GM23248 (cell line): ENCODE measurements around the gene DECR2. TPM values are rescaled to one million over a fixed set of nuclear protein-coding genes. Genes with fewer than 3 reads are reported as not detected.
"Not testable (repeated sequence)": the region's sequence is repeated elsewhere in the genome, so short reads cannot be mapped to it uniquely, and the experiment has no call there.

ENCODE experiments used
- DNase-seq: peaks from one replicate; pipeline ENCODE4 v3.0.0-alpha.2; 2015
- H2AFZ ChIP-seq: fragments of 200-600 bp; sonication (generic); 2 replicates; pipeline ENCODE4 v1.6.1; 2016; ENCODE audit warnings: antibody characterized with exemption
- H3F3A ChIP-seq: fragments of 200-600 bp; sonication (generic); 2 replicates; pipeline ENCODE4 v1.6.1; 2016; ENCODE audit warnings: mild to moderate bottlenecking, antibody characterized with exemption, mixed run types; ENCODE audit not compliant: insufficient read depth
- H3K27ac ChIP-seq: fragments of 200-600 bp; sonication (generic); 2 replicates; pipeline ENCODE4 v1.5.1; 2016; ENCODE audit warnings: mild to moderate bottlenecking
- H3K27me3 ChIP-seq: fragments of 200-600 bp; sonication (generic); replicated peaks from 2 replicates; pipeline ENCODE4 v1.6.1; 2016; ENCODE audit warnings: mild to moderate bottlenecking; ENCODE audit not compliant: insufficient read depth
- H3K36me3 ChIP-seq: fragments of 200-600 bp; sonication (generic); 2 replicates; pipeline ENCODE4 v1.6.1; 2016; ENCODE audit warnings: low read depth, mild to moderate bottlenecking
- H3K4me1 ChIP-seq: fragments of 200-600 bp; sonication (generic); 2 replicates; pipeline ENCODE4 v1.6.1; 2016; ENCODE audit warnings: mild to moderate bottlenecking; ENCODE audit not compliant: insufficient read depth
- H3K4me2 ChIP-seq: fragments of 200-600 bp; sonication (generic); one replicate; pipeline ENCODE4 v1.6.1; 2016; ENCODE audit warnings: mild to moderate bottlenecking; ENCODE audit not compliant: unreplicated experiment
- H3K4me3 ChIP-seq: fragments of 200-600 bp; sonication (generic); 2 replicates; pipeline ENCODE4 v1.5.1; 2016; ENCODE audit warnings: mild to moderate bottlenecking
- H3K79me2 ChIP-seq: fragments of 200-600 bp; sonication (generic); 2 replicates; pipeline ENCODE4 v1.6.1; 2016; ENCODE audit warnings: mild to moderate bottlenecking; ENCODE audit not compliant: insufficient read depth
- H3K9ac ChIP-seq: fragments of 200-600 bp; sonication (generic); 2 replicates; pipeline ENCODE4 v1.6.1; 2016; ENCODE audit warnings: mild to moderate bottlenecking
- H3K9me2 ChIP-seq: fragments of 200-600 bp; sonication (generic); 2 replicates; pipeline ENCODE4 v1.6.1; 2016; ENCODE audit warnings: mixed run types, mild to moderate bottlenecking, moderate library complexity; ENCODE audit not compliant: insufficient read depth
- H3K9me3 ChIP-seq: fragments of 200-600 bp; sonication (generic); one replicate; pipeline ENCODE4 v1.6.1; 2017; ENCODE audit warnings: low read depth
- H4K20me1 ChIP-seq: fragments of 200-600 bp; sonication (generic); 2 replicates; pipeline ENCODE4 v1.6.0; 2016; ENCODE audit not compliant: insufficient read depth
- EZH2 ChIP-seq: fragments of 200-600 bp; sonication (generic); IDR thresholded peaks from 2 replicates; pipeline ENCODE4 v1.6.1; 2018; ENCODE audit warnings: antibody characterized with exemption, mild to moderate bottlenecking; ENCODE audit not compliant: insufficient read depth, poor library complexity, severe bottlenecking
- EZH2phosphoT487 ChIP-seq: fragments of 200-600 bp; sonication (generic); IDR thresholded peaks from 2 replicates; pipeline ENCODE4 v1.6.1; 2018; ENCODE audit warnings: antibody characterized with exemption, moderate library complexity, mild to moderate bottlenecking, low read depth; ENCODE audit not compliant: insufficient read depth
- WGBS, 2 experiments: methylation state at CpG; one replicate each; pipeline ENCODE4 v1.1.6; 2015 to 2017; ENCODE audit warnings: low lambda C conversion rate in 2 of 2, low coverage in 1 of 2; ENCODE audit errors: missing lambda C conversion rate in 2 of 2; 5-methylcytosine and 5-hydroxymethylcytosine counted together
- in situ Hi-C: fragments of 300-500 bp; cut with MboI; formaldehyde crosslinking; loops from 2 replicates; pipeline ENCODE4 v1.15.0; 2020
- polyA plus RNA-seq: library from polyadenylated mRNA; unstranded; fragments of >200 nt; fragmentation: Nextera tagmentation; extraction: Ambion mirVana; gene quantifications from 2 replicates; pipeline ENCODE4 v1.2.1, GENCODE V29; 2016
- total RNA-seq: library from RNA; depleted of rRNA; stranded (reverse); fragments of >200 nt; shearing (Covaris generic); gene quantifications from 2 replicates; pipeline ENCODE4 v1.2.3, GENCODE V29; 2014

The DECR2 gene
- total and polyA plus RNA-seq, 2 experiments from 2014 or later: 7.8 to 26.1 TPM

GRCh38 chr16:375927-376816 lies 25.5 kb upstream of the DECR2 start:
- no peaks in the 10 kb centered on the region for H3K4me1 ChIP-seq
- WGBS, 2 experiments: 92 to 94% methylated on average over 41 to 44 of the region's 44 CpGs
- no peaks in the 10 kb centered on the region for H3F3A ChIP-seq
- no peak overlapping the region for H3K4me2 ChIP-seq
- no peaks in the 10 kb centered on the region for H4K20me1 ChIP-seq
- H3K9ac ChIP-seq: no peak overlapping the region
- DNase-seq: no peak
- H2AFZ ChIP-seq: no peak overlapping the region
- in situ Hi-C loops: no loop called here
- H3K9me2 ChIP-seq: no peaks in the 10 kb centered on the region
- no peaks in the 10 kb centered on the region for H3K36me3 ChIP-seq
- H3K27ac ChIP-seq: no peak overlapping the region
- H3K27me3 ChIP-seq: no peaks in the 10 kb centered on the region
- no peak overlapping the region for H3K4me3 ChIP-seq
- no peaks in the 10 kb centered on the region for H3K9me3 ChIP-seq
- no peak for TF ChIP-seq EZH2
- no peak for TF ChIP-seq EZH2phosphoT487
- H3K79me2 ChIP-seq: peaks cover 27% of the 10 kb centered on the region

- no peaks in the 10 kb centered on the region for H4K20me1 ChIP-seq
- no peak overlapping the region for H3K27ac ChIP-seq
- in situ Hi-C loops: no loop called here
- no peak overlapping the region for H3K4me2 ChIP-seq
- no peaks in the 10 kb centered on the region for H3K36me3 ChIP-seq
- 93 to 95% methylated on average over 15 to 25 of the region's 26 CpGs for WGBS, 2 experiments
- no peak for TF ChIP-seq EZH2
- TF ChIP-seq EZH2phosphoT487: no peak
- no peaks in the 10 kb centered on the region for H3K9me2 ChIP-seq
- no peak overlapping the region for H2AFZ ChIP-seq
- DNase-seq: no peak
- peaks cover 30% of the 10 kb centered on the region for H3K79me2 ChIP-seq
- H3K27me3 ChIP-seq: no peaks in the 10 kb centered on the region
- no peaks in the 10 kb centered on the region for H3K4me1 ChIP-seq
- H3F3A ChIP-seq: no peaks in the 10 kb centered on the region
- no peaks in the 10 kb centered on the region for H3K9me3 ChIP-seq
- no peak overlapping the region for H3K4me3 ChIP-seq
- H3K9ac ChIP-seq: no peak overlapping the region
Measured at GRCh38 chr16:376817-377418, 24.8 kb upstream of the DECR2 start.

GRCh38 chr16:377419-377951 lies 24.2 kb upstream of the DECR2 start:
- H3K9me3 ChIP-seq: no peaks in the 10 kb centered on the region
- H3K27ac ChIP-seq: no peak overlapping the region
- no peak overlapping the region for H3K9ac ChIP-seq
- H3K27me3 ChIP-seq: no peaks in the 10 kb centered on the region
- no peaks in the 10 kb centered on the region for H3K4me1 ChIP-seq
- H3F3A ChIP-seq: no peaks in the 10 kb centered on the region
- TF ChIP-seq EZH2phosphoT487 (no peak), EZH2 (no peak)
- H3K36me3 ChIP-seq: no peaks in the 10 kb centered on the region
- WGBS, 2 experiments: 91 to 98% methylated on average over 17 to 39 of the region's 42 CpGs
- no peaks in the 10 kb centered on the region for H3K9me2 ChIP-seq
- H3K4me2 ChIP-seq: no peak overlapping the region
- no peak for DNase-seq
- in situ Hi-C loops: no loop called here
- H2AFZ ChIP-seq: no peak overlapping the region
- no peak overlapping the region for H3K4me3 ChIP-seq
- peaks cover 30% of the 10 kb centered on the region for H3K79me2 ChIP-seq
- H4K20me1 ChIP-seq: no peaks in the 10 kb centered on the region

GRCh38 chr16:378113-378820 lies 23.4 kb upstream of the DECR2 start:
- 94 to 97% methylated on average over 11 to 36 of the region's 36 CpGs for WGBS, 2 experiments
- H2AFZ ChIP-seq, H3K27ac ChIP-seq, in situ Hi-C loops, H3K36me3 ChIP-seq, H3K4me2 ChIP-seq, DNase-seq, H3K9ac ChIP-seq, H3K9me3 ChIP-seq, H3K27me3 ChIP-seq, H3K9me2 ChIP-seq, H3K4me1 ChIP-seq, H3K4me3 ChIP-seq, H3F3A ChIP-seq, H4K20me1 ChIP-seq: not testable (repeated sequence)
- H3K79me2 ChIP-seq: peaks cover 30% of the 10 kb centered on the region
